ENCODE measurements around the gene XYLT1.

The XYLT1 gene

GRCh38 chr16:17130733-17131132 is 340.0 kb downstream of the XYLT1 start:
- Histone ChIP-seq H3K36me3 (ENCODE audit: insufficient read depth, low read length) (peaks cover 18% of the 10 kb centered on the region), H3K79me2 (ENCODE audit: control insufficient read depth, insufficient read depth, low read length, unreplicated experiment) (no peaks in the 10 kb centered on the region), H2AFZ (ENCODE audit: low read length, unreplicated experiment) (no peak overlapping the region), H3K27ac (ENCODE audit: low read depth, low read length) (no peak overlapping the region), H3K4me3 (ENCODE audit: low read depth, low read length) (no peak overlapping the region), H3K4me1 (ENCODE audit: control insufficient read depth, insufficient read depth, low read length, unreplicated experiment) (no peaks in the 10 kb centered on the region), H3K27me3 (ENCODE audit: insufficient read depth, low read length) (no peaks in the 10 kb centered on the region)

DNA sequence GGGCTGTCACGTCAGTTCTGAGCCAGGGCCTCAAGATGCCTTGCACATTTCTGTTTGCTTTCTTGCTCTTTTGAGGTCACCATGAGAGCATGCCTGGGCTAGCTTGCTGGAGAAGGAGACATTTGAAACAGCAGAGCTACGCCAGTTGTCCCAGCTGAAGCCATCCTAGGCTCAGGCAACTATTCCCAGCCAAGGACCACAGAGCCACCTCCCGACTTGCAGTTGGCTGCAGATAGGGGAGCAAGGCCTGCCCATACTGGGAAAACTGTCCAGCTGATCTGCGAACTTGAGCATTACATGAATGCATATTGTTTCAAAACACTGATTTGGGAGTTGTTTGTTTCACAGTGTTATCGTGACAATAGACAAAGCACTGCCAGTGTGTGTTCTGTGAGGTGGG is 340.8 kb downstream of the XYLT1 start:
- Histone ChIP-seq H3K36me3 (ENCODE audit: insufficient read depth, low read length) (peaks cover 18% of the 10 kb centered on the region), H3K27me3 (ENCODE audit: insufficient read depth, low read length) (no peaks in the 10 kb centered on the region), H3K4me1 (ENCODE audit: control insufficient read depth, insufficient read depth, low read length, unreplicated experiment) (no peaks in the 10 kb centered on the region), H3K27ac (ENCODE audit: low read depth, low read length) (no peak overlapping the region), H3K4me3 (ENCODE audit: low read depth, low read length) (no peak overlapping the region), H2AFZ (ENCODE audit: low read length, unreplicated experiment) (no peak overlapping the region), H3K79me2 (ENCODE audit: control insufficient read depth, insufficient read depth, low read length, unreplicated experiment) (no peaks in the 10 kb centered on the region)

GRCh38 chr16:17128791-17129190 is 342.0 kb downstream of the XYLT1 start:
- Histone ChIP-seq H3K4me3 (ENCODE audit: low read depth, low read length) (no peak overlapping the region), H3K79me2 (ENCODE audit: control insufficient read depth, insufficient read depth, low read length, unreplicated experiment) (no peaks in the 10 kb centered on the region), H2AFZ (ENCODE audit: low read length, unreplicated experiment) (no peak overlapping the region), H3K27ac (ENCODE audit: low read depth, low read length) (no peak overlapping the region), H3K27me3 (ENCODE audit: insufficient read depth, low read length) (no peaks in the 10 kb centered on the region), H3K4me1 (ENCODE audit: control insufficient read depth, insufficient read depth, low read length, unreplicated experiment) (no peaks in the 10 kb centered on the region), H3K36me3 (ENCODE audit: insufficient read depth, low read length) (peaks cover 18% of the 10 kb centered on the region)

DNA sequence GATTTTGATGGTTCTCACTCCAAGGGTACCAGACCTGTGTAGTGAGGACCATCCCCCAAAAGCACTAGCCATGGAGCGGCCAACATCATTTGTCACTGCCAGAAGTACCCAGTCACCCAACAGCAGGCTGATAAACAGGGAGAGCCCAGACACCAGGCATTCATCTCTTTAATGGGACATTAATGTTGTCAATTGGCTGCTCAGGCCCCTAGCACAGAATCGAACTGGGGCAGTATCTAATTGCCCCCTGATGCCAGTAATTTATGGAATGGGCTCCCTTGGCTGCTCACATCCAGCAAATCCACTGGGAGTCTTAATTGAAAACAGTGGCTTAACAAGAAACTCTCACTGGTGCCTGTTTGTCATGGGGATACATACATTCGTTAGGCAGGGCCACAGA is 344.6 kb downstream of the XYLT1 start:
- peaks cover 18% of the 10 kb centered on the region for H3K36me3 ChIP-seq (ENCODE audit: insufficient read depth, low read length)
- H3K4me1 ChIP-seq (ENCODE audit: control insufficient read depth, insufficient read depth, low read length, unreplicated experiment) = no peaks in the 10 kb centered on the region
- H2AFZ ChIP-seq (ENCODE audit: low read length, unreplicated experiment) = no peak overlapping the region
- H3K27me3 ChIP-seq (ENCODE audit: insufficient read depth, low read length) = no peaks in the 10 kb centered on the region
- no peaks in the 10 kb centered on the region for H3K79me2 ChIP-seq (ENCODE audit: control insufficient read depth, insufficient read depth, low read length, unreplicated experiment)
- no peak overlapping the region for H3K4me3 ChIP-seq (ENCODE audit: low read depth, low read length)
- H3K27ac ChIP-seq (ENCODE audit: low read depth, low read length) = no peak overlapping the region

DNA sequence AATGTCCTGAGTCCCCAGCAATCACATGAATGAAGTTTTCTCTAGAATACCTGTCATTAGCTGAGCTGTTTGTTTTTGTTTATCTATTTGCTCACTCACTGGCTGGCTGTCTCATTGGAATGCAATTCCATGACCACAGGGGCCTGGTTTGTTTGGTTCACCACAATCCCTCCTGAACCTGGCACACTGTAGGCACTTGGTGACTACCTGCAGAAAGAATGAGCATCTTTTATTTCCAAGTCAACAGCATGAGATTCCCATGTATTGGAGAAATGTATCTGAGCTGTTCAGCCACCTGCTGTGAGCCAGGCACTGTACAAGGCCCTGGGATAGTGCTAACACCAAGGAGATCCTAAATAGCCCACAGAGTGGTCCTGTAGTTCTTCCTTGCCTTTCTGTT is 345.1 kb downstream of the XYLT1 start:
- no peak overlapping the region for H3K27ac ChIP-seq (ENCODE audit: low read depth, low read length)
- H2AFZ ChIP-seq (ENCODE audit: low read length, unreplicated experiment) = no peak overlapping the region
- H3K27me3 ChIP-seq (ENCODE audit: insufficient read depth, low read length) = no peaks in the 10 kb centered on the region
- no peaks in the 10 kb centered on the region for H3K79me2 ChIP-seq (ENCODE audit: control insufficient read depth, insufficient read depth, low read length, unreplicated experiment)
- H3K36me3 ChIP-seq (ENCODE audit: insufficient read depth, low read length) = peaks cover 18% of the 10 kb centered on the region
- H3K4me3 ChIP-seq (ENCODE audit: low read depth, low read length) = no peak overlapping the region
- no peaks in the 10 kb centered on the region for H3K4me1 ChIP-seq (ENCODE audit: control insufficient read depth, insufficient read depth, low read length, unreplicated experiment)

GRCh38 chr16:17117906-17118577 is 352.7 kb downstream of the XYLT1 start:
- Histone ChIP-seq H3K4me1 (ENCODE audit: control insufficient read depth, insufficient read depth, low read length, unreplicated experiment) (no peaks in the 10 kb centered on the region), H3K27ac (ENCODE audit: low read depth, low read length) (no peak overlapping the region), H3K4me3 (ENCODE audit: low read depth, low read length) (no peak overlapping the region), H3K79me2 (ENCODE audit: control insufficient read depth, insufficient read depth, low read length, unreplicated experiment) (no peaks in the 10 kb centered on the region), H3K27me3 (ENCODE audit: insufficient read depth, low read length) (no peaks in the 10 kb centered on the region), H3K36me3 (ENCODE audit: insufficient read depth, low read length) (no peaks in the 10 kb centered on the region), H2AFZ (ENCODE audit: low read length, unreplicated experiment) (no peak overlapping the region)

DNA sequence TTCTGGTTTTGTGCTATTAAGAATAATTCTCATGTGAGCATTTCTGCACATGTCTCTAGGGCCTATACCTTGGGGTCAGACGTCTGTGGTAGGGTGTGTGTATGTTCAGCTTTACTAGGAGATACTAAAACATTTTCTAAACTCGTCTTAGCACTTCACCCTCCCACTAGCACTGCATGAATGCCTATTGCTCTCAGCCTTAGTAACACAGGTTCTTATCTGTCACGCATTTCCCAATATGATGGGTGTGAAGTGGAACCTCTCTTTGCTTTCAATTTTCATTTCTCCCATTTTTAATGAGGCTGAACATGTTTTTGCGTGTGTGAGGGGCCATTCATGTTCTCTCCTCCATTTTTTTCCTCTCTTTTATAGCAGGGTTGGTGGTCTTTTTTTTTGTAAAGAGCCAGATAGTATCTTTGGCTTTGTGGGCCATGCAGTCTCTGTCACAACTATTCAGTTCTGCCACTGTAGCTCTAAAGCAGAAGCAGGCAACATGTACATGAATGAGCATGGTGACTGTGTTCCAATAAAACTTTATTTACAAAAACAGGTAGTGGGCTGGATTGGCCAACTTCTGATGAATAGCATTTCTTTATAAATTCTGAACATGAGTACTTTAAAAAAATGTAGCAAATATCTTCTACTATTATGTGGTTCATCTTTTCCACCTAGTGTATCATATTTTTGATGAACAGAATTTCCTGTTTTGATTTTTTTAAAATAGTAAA is 354.0 kb downstream of the XYLT1 start:
- no peak overlapping the region for H3K4me3 ChIP-seq (ENCODE audit: low read depth, low read length)
- no peaks in the 10 kb centered on the region for H3K79me2 ChIP-seq (ENCODE audit: control insufficient read depth, insufficient read depth, low read length, unreplicated experiment)
- H3K4me1 ChIP-seq (ENCODE audit: control insufficient read depth, insufficient read depth, low read length, unreplicated experiment) = no peaks in the 10 kb centered on the region
- no peak overlapping the region for H3K27ac ChIP-seq (ENCODE audit: low read depth, low read length)
- H2AFZ ChIP-seq (ENCODE audit: low read length, unreplicated experiment) = no peak overlapping the region
- H3K27me3 ChIP-seq (ENCODE audit: insufficient read depth, low read length) = no peaks in the 10 kb centered on the region
- H3K36me3 ChIP-seq (ENCODE audit: insufficient read depth, low read length) = no peaks in the 10 kb centered on the region

DNA sequence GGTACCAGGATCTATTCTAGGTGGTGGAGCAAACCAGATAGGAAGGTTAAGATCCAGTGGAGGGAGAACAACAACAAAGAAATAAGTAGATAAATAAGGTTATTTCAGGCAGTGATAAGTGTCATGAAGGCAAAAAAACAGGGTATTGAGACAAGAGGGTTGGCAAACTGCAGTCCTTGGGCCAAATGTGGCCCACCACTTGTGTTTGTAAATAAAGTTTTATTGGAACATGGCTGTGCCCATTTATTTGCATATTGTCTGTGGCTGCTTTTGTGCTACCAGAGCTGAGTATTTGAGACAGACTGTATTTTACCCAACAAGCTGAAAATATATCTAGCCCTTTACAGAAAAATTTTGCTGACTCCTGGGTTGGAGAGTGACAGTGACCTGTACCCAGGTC is 361.3 kb downstream of the XYLT1 start:
- Histone ChIP-seq H3K79me2 (ENCODE audit: control insufficient read depth, insufficient read depth, low read length, unreplicated experiment) (no peaks in the 10 kb centered on the region), H3K36me3 (ENCODE audit: insufficient read depth, low read length) (no peaks in the 10 kb centered on the region), H3K4me3 (ENCODE audit: low read depth, low read length) (no peak overlapping the region), H2AFZ (ENCODE audit: low read length, unreplicated experiment) (no peak overlapping the region), H3K27ac (ENCODE audit: low read depth, low read length) (no peak overlapping the region), H3K27me3 (ENCODE audit: insufficient read depth, low read length) (no peaks in the 10 kb centered on the region), H3K4me1 (ENCODE audit: control insufficient read depth, insufficient read depth, low read length, unreplicated experiment) (no peaks in the 10 kb centered on the region)

GRCh38 chr16:17108596-17108995 is 362.2 kb downstream of the XYLT1 start:
- no peaks in the 10 kb centered on the region for H3K79me2 ChIP-seq (ENCODE audit: control insufficient read depth, insufficient read depth, low read length, unreplicated experiment)
- H3K4me1 ChIP-seq (ENCODE audit: control insufficient read depth, insufficient read depth, low read length, unreplicated experiment) = no peaks in the 10 kb centered on the region
- no peak overlapping the region for H3K4me3 ChIP-seq (ENCODE audit: low read depth, low read length)
- H3K27ac ChIP-seq (ENCODE audit: low read depth, low read length) = no peak overlapping the region
- H2AFZ ChIP-seq (ENCODE audit: low read length, unreplicated experiment) = no peak overlapping the region
- H3K27me3 ChIP-seq (ENCODE audit: insufficient read depth, low read length) = no peaks in the 10 kb centered on the region
- no peaks in the 10 kb centered on the region for H3K36me3 ChIP-seq (ENCODE audit: insufficient read depth, low read length)

GRCh38 chr16:17107450-17107849 is 363.3 kb downstream of the XYLT1 start:
- no peaks in the 10 kb centered on the region for H3K36me3 ChIP-seq (ENCODE audit: insufficient read depth, low read length)
- no peak overlapping the region for H2AFZ ChIP-seq (ENCODE audit: low read length, unreplicated experiment)

GRCh38 chr16:17106243-17106791 is 364.4 kb downstream of the XYLT1 start:
- no peaks in the 10 kb centered on the region for H3K36me3 ChIP-seq (ENCODE audit: insufficient read depth, low read length)
- H3K4me3 ChIP-seq (ENCODE audit: low read depth, low read length) = no peak overlapping the region
- no peaks in the 10 kb centered on the region for H3K79me2 ChIP-seq (ENCODE audit: control insufficient read depth, insufficient read depth, low read length, unreplicated experiment)
- no peaks in the 10 kb centered on the region for H3K4me1 ChIP-seq (ENCODE audit: control insufficient read depth, insufficient read depth, low read length, unreplicated experiment)
- H3K27ac ChIP-seq (ENCODE audit: low read depth, low read length) = no peak overlapping the region
- H2AFZ ChIP-seq (ENCODE audit: low read length, unreplicated experiment) = no peak overlapping the region
- H3K27me3 ChIP-seq (ENCODE audit: insufficient read depth, low read length) = no peaks in the 10 kb centered on the region

More at GRCh38 chr16:17107450-17107849, 363.3 kb downstream of the XYLT1 start:
- H3K27me3 ChIP-seq (ENCODE audit: insufficient read depth, low read length) = no peaks in the 10 kb centered on the region
- no peak overlapping the region for H3K4me3 ChIP-seq (ENCODE audit: low read depth, low read length)
- no peaks in the 10 kb centered on the region for H3K79me2 ChIP-seq (ENCODE audit: control insufficient read depth, insufficient read depth, low read length, unreplicated experiment)
- H3K4me1 ChIP-seq (ENCODE audit: control insufficient read depth, insufficient read depth, low read length, unreplicated experiment) = no peaks in the 10 kb centered on the region
- no peak overlapping the region for H3K27ac ChIP-seq (ENCODE audit: low read depth, low read length)

Measured in ACC112 (cell line).